ENCODE results near the gene DOP1A. TPM values are rescaled to one million over a fixed set of nuclear protein-coding genes. Genes with fewer than 3 reads are reported as not detected.

DOP1A gene
- total and polyA plus RNA-seq, 2 of the 13 experiments (the other 11 are each of a cell fraction or from before 2014, with no cell fraction given), result 5.2 to 16.7 TPM

- TF ChIP-seq HOMEZ (CRISPR knock-in tag; IDR thresholded peaks at IDR 0.05; ENCODE audit: low read depth), result peak; percentile 99
- TF ChIP-seq PAF1 (CRISPR knock-in tag; IDR thresholded peaks at IDR 0.05), result no peak
- no peak for TF ChIP-seq SRF (IDR thresholded peaks at IDR 0.05; ENCODE audit: low read depth, low read length)
- no peak for TF ChIP-seq NFE2L2 (IDR thresholded peaks at IDR 0.05; ENCODE audit: low read length)
- TF ChIP-seq HBP1 (CRISPR knock-in tag; IDR thresholded peaks at IDR 0.05; ENCODE audit: low read depth), result peak; percentile 90; the same call in 1 of the 2 replicates
- TF ChIP-seq ZIK1 (CRISPR knock-in tag; IDR thresholded peaks at IDR 0.05; ENCODE audit: borderline replicate concordance, low read depth), result 0 out of 2 replicates have a peak, but pooled peaks have one; percentile 56
- peak; percentile 61 for TF ChIP-seq AGO1 (IDR thresholded peaks at IDR 0.05; ENCODE audit: low read depth, low read length, poor library complexity, severe bottlenecking)
- peak; percentile 95 for TF ChIP-seq PRDM10 (CRISPR knock-in tag; IDR thresholded peaks at IDR 0.05; ENCODE audit: low read depth)
- TF ChIP-seq HMG20A (CRISPR knock-in tag; IDR thresholded peaks at IDR 0.05; ENCODE audit: borderline replicate concordance), result 0 out of 2 replicates have a peak, but pooled peaks have one; percentile 29
- no peak for TF ChIP-seq ZNF296 (CRISPR knock-in tag; conservative IDR thresholded peaks at IDR 0.05)
- peak; percentile 67; the same call in 1 of the 2 replicates for TF ChIP-seq ZBTB3 (CRISPR knock-in tag; IDR thresholded peaks at IDR 0.05; ENCODE audit: borderline replicate concordance, low read depth)
- TF ChIP-seq ZNF747 (CRISPR knock-in tag; IDR thresholded peaks at IDR 0.05; ENCODE audit: borderline replicate concordance), result 0 out of 2 replicates have a peak, but pooled peaks have one; percentile 38
- TF ChIP-seq HNF4G (IDR thresholded peaks at IDR 0.05; ENCODE audit: borderline replicate concordance, low read depth, low read length), result peak; percentile 3; the same call in 1 of the 2 replicates
- peak; percentile 60; the same call in 1 of the 2 replicates for TF ChIP-seq HNF4G (CRISPR knock-in tag; IDR thresholded peaks at IDR 0.05; ENCODE audit: borderline replicate concordance, low read depth)
- TF ChIP-seq ZNF256 (CRISPR knock-in tag; conservative IDR thresholded peaks at IDR 0.05), result no peak
- TF ChIP-seq PITX1 (CRISPR knock-in tag; IDR thresholded peaks at IDR 0.05), result peak; percentile 42; the same call in 1 of the 2 replicates
- TF ChIP-seq CENPT (CRISPR knock-in tag; IDR thresholded peaks at IDR 0.05; ENCODE audit: low read depth), result peak; percentile 57; the same call in 1 of the 2 replicates
- 0 out of 2 replicates have a peak, but pooled peaks have one; percentile 72 for TF ChIP-seq CAMTA2 (CRISPR knock-in tag; IDR thresholded peaks at IDR 0.05; ENCODE audit: borderline replicate concordance)
- TF ChIP-seq ZNF280D (CRISPR knock-in tag; IDR thresholded peaks at IDR 0.05), result peak; percentile 67; the same call in 1 of the 2 replicates
Observed at GRCh38 chr6:83065511-83066192, 1.8 kb upstream of the DOP1A start, which contains the start of gene UBE3D (continued).
